ENCODE measurements around the gene CDH4.

GRCh38 chr20:61903575-61904340 is 651.7 kb downstream of the CDH4 start:
- TF ChIP-seq CTCF (IDR thresholded peaks at IDR 0.05), result no peak
- TF ChIP-seq EZH2phosphoT487 (IDR thresholded peaks at IDR 0.05), result no peak
- TF ChIP-seq EZH2 (IDR thresholded peaks at IDR 0.05), result no peak

Measured in neural progenitor cell (in vitro differentiated cells).